Brain pericyte (primary cell): ENCODE measurements around the gene SHISA3.

Experiments used
- DNase-seq: peaks from one replicate; pipeline ENCODE4 v3.0.0-alpha.2; 2012; ENCODE audit warnings: low read depth, low spot score

The SHISA3 gene

DNA sequence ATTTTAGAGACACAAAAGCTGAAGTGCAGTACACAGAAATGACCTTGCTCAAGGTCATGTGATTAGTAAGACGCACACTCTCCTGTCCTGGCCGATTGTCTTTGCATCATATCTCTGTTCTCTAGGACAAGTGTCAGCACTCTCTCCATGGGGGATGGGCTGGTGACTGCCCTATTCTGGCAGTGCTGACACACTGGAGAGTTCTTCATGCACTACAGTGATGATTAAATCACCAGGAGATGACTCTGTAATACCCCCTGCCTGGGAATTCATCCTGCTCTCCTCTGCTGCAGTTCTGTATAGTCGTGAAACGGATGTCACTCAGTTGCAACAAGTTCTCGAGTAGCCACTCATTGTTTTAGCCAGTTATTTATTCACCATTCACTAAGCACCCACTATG is 5.3 kb upstream of the SHISA3 start:
- DNase-seq = no peak

DNA sequence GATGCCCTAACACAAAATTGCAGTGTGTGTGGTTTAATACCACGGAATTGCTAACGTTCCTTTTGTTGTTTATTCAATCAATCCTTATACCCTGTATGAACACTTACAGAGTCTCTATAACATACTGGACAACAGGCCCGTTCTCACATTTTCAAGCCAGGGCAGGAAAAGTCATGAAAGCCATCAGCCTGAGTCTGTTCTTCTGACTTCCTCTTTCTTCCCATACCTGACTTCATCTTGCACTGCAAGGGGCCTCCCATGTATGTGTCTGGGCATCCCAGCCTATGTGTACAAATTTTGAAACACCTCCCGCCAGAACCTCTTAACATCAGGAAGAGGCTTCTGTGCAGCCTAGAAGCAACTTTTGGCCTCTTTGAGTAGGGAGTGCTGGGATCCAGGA is 4.9 kb upstream of the SHISA3 start:
- DNase-seq = no peak

DNA sequence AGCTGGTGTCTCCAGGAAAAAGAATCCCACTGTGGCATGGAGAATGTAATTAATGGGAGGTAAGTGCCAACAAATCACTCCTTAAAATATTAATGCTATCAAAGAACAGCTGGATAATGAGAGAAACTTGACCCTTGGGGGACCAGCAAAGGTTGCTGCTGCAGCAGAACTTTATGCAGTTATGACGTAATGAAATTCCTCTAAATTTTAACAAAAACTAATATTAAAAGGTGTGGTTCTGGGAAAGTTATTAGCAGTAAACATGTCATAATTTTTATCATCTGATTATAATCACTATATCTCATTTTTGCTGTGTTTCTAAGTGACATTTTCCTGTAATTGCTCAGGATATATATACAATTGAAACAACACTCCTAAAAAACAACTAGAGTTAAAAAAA is 1.7 kb upstream of the SHISA3 start:
- DNase-seq = no peak

DNA sequence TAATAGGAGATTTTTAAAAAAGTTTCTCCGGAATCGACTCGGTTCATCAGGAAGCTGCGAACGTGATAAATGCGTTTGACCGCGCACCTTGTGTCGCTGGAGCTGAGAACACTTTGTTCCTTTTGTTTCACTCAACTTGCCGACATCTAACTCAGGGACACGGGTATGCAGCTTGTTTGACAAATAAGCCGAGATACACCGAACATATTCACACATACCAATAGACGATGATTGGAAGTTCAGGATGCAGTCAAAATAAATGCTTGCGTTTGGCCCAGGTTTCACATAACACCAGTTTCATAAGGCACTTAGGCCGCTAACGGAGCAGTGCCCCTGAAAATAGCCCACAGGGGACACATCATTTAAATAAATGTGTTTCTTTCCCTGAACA is 932 bp upstream of the SHISA3 start:
- DNase-seq = no peak

DNA sequence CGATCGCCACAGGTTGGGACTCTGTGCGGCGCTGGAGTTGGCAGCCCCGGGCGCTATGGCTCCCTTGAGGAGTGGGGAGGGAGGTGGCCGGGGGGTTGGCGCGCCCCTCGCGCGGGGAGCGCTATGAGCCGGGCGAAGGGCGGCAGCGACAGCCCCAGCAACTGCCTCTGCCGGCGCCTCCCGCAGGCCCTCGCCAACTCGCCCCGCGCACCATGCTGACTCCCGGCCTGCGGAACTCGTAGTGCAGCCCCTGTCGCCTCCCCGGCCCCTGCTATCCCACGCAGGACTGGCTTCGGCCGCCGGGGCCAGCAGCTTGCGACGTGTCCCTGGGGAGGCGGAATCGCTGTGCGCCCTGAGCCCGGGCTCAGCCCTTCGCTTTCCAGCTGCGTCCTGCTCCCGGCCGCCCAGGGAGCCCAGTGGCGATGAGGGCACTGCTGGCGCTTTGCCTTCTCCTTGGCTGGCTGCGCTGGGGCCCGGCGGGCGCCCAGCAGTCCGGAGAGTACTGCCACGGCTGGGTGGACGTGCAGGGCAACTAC is 415 bp downstream of the SHISA3 start:
- DNase-seq = no peak

DNA sequence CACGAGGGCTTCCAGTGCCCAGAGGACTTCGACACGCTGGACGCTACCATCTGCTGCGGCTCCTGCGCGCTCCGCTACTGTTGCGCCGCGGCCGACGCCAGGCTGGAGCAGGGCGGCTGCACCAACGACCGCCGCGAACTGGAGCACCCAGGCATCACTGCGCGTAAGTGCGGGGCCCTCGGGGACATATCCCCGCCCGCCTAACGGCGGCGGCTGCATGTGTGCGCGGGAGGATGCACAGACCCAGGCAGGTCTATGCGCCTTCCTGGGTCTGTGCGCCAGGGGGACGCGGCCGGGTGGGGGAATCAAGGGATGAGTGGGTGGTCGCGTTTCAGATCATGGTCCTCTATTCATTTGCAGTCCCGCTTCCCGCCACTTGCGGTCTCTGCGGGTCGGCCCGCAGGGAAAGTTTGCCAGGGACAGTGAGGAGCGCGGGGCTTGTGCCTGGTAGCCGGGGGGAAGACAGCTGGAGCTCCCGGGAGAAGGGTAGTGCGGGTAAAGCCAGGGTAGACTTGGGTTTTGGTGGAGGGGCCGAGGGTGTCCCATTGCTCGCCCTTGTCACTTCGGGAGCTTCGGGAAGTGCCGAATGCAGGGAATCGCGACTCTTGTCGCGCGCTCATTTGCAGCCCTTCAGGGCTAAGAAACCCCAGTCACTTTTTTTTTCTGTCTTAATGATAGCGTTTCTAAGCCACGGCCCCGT is 1.0 kb downstream of the SHISA3 start:
- DNase-seq = no peak

DNA sequence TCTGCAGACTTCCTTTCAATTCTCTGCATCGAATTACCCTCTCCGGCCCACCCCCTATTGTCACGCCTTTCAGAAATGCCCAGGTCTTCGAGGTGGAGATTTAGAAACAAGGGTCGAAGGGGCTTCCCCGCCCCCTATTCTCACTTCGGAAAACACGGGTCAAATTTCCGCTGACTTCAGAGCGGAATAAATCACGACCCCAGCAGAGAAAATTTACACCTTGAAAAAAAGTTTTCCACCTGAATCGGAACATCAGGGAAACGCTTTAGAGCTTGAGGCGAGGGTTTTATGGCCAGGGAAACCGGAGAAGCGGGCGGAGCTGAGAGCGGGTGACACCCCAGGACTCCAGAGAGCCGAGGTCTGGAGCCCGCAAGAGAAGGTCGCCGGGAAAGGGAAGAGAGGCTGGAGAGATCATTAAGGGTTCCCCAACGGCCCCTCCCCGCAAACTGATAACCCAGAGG is 1.6 kb downstream of the SHISA3 start:
- no peak for DNase-seq

DNA sequence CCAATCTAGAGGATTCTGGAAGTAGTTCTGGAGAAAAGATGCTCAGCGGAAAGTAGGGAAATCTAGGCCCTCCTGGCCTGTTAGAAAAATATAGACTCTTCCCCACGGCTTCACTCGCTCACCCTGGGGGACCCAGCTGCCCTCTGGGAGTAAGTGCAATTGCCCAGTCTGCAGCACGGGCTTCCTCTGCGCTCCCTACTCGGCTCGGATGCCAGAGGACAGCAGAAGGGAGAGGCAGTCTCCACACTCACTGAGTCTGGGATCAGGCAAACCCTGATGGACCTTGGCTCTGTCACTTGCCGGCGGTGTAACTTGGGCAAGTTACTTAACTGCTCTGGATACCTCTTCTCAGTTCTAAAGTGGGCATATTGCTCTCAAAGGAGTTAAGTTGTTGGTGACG is 2.1 kb downstream of the SHISA3 start:
- DNase-seq = no peak

DNA sequence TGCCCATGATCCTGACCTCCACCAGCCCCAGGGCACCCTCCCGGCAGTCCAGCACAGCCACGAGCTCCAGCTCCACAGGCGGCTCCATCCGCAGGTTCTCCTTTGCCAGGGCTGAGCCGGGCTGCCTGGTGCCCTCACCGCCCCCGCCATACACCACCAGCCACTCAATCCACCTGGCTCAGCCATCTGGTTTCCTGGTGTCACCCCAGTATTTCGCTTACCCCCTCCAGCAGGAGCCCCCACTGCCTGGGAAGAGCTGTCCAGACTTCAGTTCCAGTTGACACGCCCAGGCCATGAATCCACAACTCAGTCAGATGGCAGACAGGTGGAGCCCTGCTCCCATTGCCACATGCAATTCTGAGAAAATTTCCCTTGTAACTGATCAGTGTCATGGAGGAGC is 3.9 kb downstream of the SHISA3 start:
- DNase-seq = no peak

DNA sequence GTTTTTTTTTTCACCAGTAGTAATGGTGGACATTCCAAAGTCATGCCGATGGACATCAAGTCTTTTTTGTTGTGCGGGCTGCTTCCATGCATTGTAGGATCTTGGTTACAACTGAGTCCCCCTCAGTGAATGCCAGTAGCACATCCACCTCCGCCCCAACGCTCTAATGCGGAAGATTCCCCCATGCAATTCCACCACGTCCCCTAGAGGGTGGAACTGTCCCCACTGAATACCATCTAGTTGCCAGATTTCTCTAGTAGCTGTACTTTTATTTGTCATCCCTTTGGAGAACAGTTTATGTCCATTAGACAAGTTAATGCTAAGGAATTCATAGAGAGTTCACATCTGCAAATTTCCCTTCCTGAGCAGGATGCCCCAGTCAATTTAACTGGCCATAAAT is 6.7 kb downstream of the SHISA3 start:
- no peak for DNase-seq

DNA sequence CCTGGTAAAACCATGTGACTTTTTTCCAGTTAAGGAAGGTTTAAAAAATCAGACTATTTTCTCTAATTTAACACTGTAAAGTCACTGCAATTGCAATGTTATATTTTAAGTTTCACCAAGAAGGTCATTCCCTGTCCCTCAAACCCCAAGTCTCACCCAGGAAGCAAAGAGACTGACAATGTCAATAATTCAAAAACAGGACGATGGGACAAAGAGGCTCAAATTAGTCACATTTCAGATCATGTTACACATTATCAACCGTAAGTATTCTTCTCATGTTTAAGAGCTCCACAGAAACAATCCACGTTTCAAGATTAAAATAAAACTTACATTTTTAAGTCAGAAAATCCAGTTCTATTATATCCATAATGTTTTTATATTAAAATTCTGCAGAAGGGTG is 13.2 kb downstream of the SHISA3 start:
- no peak for DNase-seq

DNA sequence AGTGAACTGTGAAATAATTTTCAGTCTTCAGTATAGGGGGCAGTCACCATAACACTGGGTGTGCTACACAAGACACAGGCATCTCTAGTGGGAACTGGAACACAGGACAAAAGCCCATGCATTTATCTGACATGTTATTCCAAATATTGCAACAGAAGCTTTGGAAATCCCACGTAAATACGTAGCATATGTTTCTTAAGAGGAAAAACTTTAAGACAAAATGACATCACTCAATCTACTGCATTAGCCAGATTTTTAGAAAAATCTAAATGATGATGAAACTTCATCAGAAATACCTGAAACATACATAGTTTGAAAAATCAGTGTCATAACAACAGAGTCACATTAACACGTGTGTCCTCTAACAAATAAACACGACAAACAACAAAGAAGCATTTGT is 14.5 kb downstream of the SHISA3 start:
- DNase-seq = no peak

DNA sequence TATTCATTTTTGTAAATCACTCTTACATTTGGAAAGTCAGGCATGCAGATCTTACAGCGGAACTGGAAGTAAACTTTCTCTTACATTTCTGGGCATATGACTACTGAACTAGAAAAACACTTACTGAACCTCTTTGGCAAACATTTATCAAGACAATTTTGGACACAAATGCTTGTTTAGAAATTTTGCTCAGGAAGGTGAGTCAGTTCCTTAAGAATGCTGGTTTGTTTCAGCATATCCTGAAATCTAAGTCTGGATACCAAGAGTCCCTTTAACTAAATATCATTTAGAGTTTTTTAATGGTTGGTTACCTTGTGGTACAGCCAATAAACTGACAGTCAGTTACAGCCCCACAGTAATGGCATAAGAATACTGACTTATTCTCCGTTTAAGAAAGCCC is 15.0 kb downstream of the SHISA3 start:
- DNase-seq = no peak

DNA sequence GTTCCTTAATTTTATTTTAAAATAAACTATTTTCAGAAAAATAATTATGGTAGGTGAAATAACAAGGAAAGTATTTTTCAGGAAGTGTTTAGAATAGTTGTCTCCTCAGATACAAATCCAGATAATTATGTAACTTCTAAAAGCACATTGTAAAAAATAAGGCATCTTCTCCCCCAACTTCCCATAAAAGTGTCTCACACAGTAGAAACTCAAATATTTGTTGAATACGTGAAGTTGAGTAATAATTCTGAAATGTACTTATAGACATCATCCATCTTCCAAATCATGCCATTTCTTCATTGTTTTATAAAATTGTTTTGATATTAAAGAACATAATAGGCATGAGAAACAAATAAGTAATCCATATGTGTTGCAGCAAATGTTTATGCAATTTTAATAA is 18.0 kb downstream of the SHISA3 start:
- DNase-seq = no peak

DNA sequence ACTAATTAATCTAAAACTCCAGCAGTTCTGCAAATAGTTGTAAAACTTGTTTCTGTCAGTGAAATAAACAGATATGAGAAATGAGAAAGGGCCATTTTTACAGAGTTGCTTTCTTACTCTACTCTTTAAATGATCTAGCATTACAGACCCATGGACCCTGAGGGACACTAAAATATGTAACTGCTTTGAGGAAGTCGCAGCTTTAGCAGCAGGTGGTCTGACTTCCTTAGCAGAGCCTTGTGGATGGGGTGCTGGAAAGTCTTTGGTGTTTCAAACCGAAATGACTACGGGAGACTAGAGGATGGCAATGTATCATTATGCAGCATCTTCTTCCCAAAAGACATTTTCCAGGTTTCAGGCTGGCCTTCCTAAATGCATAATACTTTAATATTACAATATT is 18.7 kb downstream of the SHISA3 start:
- no peak for DNase-seq

DNA sequence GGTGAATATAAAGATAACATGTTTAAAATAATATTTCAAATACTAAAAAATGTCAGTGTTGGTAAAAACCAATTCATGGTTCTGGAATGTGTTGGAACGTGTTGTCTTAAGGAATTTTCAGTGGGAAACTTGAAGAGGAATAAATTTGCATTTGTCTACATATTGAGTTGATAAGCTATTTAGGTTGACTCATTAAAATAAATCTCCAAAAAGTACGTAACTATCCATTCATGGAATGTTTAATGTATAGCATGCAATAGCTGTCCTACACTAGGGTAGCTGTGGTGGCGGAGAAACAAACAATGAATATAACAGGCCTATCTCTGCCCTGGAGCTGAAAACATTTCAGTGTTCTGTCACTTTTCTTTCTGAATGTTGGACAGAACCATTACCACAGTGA is 20.3 kb downstream of the SHISA3 start:
- no peak for DNase-seq

DNA sequence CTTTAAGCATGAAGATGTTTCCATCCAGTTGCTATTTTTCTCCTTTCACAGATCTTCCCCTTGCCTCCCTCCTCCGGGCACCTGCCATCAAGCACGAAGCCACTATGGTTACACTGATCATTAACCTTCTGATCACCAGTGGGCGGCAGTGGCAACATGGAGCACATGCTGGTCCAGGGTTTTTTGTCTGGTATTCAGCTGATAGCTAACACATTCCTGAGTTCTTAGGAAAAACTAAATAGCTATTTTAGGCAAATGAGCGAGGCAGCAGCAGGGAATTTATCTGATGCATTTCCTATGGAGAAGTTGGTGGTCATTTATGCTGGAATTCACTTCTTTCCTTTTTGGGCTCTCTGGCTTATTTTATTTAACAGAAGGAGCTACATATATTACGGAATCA is 22.9 kb downstream of the SHISA3 start:
- DNase-seq = no peak

DNA sequence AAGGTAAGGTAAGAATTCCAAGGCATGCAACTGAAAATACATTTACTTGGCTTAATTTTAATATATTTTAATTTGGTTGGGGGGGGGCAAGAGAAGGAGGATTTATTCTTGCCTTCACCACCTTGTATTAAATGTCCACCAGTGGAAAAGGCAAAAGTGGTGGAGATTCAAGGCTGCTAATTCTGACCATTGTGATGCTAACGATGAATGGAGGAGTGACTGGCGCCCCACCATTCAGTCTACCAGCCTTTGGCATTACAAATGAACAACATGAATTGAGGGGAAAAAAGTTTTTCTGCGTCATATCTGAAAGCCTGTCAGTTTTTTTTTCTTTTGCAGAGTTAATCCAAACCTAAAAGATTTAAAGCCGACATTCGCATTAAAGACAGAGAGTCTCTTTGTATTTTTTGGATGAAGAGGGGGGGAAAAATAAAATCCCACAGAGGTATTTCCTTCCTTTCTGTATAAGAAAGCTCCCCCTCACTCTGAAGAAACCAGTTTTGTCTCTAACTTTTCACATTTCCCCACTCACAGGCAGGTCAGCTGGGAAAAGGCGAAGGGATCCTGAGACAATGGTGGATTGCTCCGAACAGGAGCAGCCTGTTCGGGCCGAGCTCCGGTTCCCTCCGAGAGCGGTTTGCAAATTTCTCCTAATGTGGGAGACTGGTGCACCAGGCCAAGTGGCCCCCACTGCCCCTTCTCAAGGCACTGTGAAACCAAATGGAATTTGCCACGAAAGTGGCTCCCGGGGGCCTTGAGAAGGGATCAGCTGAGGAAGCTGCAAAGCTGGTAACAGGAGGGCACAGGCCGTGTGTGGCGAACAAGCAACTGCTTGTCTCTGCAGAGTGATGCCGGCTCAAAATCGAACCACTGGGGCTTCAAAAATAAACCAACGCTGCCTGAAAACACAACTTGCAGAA is 28.1 kb downstream of the SHISA3 start:
- DNase-seq = no peak

DNA sequence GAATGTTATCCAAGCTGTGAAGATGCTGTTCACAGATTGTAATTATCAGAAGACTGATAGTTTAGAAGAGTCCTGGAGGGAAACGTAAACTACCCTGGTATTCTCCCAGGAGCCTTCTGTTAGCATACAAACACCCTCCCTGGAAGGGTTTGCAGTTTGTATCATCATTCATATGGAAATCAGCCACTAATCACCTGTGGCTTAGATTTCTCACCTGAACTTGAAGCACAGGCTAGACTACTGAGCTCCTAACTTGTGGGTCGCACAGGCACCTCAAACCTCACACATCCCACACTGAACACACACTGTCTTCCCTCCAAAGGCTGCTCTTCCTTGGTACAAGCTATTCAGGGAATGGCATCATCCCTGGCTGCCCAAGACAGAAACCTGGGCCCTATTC is 30.7 kb downstream of the SHISA3 start:
- no peak for DNase-seq

DNA sequence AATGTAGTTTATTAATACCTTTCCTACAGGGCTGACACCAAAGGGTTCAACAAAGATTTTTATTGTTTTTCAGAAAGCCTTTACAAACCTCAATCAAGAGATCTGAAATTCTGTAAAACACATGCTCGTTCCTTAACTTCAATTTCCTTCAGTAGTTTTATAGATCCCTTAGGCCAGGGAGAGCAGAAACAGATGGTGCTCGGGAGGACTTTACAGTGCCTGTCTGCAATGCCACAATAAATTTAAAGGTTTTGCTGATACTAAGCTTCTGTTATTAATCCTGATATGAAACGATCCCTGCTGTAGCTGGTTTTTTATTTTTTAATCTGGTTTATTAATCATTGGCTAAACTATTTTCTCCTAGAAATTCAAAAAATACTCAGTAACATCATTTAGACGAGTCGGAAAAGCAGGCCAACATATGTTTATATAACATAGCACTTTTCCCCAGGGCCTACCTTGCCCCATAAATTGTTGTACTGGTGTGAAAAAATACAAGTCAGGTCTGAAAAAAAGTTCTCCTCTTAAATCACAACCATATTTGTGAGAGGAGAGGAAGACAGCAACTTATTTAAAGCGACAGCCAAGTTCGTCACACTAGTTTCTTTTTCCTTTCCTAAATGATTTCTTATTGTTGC is 39.8 kb downstream of the SHISA3 start:
- no peak for DNase-seq

DNA sequence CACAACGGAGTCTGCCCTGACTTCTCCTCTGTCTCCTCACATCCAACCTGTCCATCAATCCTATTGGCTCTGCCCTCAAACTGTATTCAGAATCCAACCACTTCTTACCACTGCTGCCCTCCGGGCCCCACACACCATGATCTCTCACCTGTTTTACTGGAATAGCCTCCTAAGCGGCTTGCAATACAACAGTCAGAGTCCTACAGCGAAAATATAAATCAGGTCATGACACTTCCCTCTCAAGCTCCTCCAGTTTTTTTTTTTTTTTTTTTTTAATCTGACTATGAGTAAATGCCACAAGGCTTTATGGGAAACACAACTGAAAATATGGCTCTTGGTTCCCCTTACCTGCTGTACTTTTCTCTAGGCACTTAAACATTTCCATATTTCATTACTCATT is 42.8 kb downstream of the SHISA3 start:
- DNase-seq = no peak

DNA sequence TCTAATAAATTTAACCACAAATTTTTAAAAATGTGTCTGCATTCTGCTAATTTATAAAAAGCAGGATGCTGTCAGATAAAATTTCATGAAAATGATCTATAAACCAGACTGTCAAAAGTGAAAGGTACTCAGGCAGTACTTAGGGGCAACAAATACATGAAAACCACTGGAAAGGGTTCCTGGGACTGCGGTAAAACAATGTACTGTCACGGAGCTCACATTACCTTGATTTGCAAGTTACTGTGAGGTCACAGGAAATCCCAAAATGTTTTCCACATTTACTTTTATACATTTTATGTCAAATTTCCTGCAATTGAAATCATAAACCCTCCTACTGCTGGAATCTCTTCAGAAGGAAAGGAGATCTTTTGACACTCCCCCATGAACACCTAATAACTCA is 45.3 kb downstream of the SHISA3 start:
- no peak for DNase-seq
